HG03558 (cell line): ENCODE measurements around the gene GMEB2.
"Not testable (repeated sequence)": the region's sequence is repeated elsewhere in the genome, so short reads cannot be mapped to it uniquely, and the experiment has no call there.

Experiments
- ATAC-seq: cut with Tn5 transposase; IDR thresholded peaks from one replicate; pipeline ENCODE4 v1.9.1; 2021; ENCODE audit warnings: moderate number of reproducible peaks; ENCODE audit not compliant: unreplicated experiment; ENCODE audit errors: extremely low read depth

The GMEB2 gene

DNA sequence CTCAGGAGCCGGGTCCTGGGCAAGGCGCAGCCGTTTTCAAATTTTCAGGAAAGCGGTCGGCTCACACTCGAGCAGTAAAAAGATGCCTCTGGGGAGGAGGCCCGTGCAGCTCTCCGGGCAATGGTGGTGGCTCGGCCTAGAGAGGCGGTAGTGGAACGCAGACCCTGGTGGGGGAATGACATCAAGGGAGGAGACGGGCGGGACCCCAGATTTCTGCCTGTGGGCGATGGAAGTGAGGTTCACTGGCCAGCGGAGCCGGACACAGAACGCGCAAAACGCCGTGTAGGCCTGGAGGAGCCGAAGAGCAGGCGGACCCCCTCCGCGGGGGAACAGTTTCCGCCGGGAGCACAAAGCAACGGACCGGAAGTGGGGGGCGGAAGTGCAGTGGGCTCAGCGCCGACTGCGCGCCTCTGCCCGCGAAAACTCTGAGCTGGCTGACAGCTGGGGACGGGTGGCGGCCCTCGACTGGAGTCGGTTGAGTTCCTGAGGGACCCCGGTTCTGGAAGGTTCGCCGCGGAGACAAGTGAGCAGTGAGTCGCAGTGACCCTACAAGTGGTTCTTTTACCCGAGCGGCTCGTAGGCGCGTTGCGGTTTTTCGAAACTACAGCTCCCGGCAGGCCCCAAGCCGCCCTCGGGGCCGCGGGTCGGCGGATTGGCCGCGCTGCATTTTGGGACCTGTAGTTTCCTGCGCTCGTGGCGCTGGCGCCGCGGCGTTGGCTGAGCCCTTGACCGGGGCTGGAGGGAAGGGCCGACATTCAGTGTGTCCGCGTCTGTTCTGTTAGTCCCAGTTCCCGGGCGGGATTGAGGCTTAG is 31.2 kb upstream of the GMEB2 start, which contains the start of gene RTEL1:
Gene RTEL1 (plus strand): TSS at position 376 of the 812 bp plus-strand sequence. CDS start 1,091 bp downstream, outside the sequence.
- ATAC-seq: peak; percentile 78

DNA sequence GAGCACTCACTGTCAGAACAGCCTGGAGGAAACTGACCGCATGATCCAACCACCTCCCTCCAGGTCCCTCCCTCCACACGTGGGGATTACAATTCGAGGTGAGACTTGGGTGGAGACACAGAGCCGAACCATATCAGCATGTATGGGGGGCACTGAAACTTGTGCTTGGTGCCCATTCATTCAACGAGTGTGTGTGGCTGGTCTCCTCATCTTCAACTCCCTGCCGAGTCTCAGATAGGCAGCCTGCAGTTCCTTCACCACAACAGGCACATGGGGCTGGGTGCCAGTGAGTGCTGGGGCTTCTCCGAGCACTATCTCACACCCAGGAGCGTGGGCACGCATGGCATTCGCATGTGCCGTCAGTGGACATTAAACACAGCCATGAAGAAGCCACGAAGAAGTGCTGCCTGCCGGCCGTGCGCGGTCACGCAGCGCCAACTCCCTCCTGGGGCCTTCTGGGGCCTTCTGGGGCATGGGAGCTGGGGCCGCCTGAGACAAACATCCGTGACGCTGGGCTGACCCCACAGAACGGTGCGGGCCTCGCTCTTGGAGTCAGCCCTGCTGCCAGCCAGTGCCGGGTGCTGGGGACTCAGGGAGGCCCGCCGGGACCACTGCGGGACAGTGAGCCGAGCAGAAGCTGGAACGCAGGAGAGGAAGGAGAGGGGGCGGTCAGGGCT is 30.5 kb upstream of the GMEB2 start:
- ATAC-seq: no peak

DNA sequence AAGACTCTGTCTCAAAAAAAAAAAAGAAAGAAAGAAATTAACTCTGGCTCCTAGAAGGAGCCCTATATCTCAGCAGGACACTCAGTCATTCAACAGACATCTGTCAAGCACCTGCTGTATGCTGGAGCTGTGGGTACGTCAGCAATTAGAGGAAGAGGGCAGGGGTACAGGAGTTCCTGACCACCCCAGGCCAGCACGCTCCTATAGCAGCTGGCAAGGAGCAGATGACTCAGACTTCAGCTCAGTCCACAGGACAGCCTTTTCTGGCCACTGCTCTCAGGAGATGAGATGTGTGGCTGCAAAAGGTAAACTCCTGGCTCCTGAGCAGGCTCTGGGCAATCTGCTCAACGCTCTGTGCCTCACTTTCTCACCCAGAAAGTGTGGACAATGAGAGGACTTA is 29.6 kb upstream of the GMEB2 start:
- no peak for ATAC-seq

DNA sequence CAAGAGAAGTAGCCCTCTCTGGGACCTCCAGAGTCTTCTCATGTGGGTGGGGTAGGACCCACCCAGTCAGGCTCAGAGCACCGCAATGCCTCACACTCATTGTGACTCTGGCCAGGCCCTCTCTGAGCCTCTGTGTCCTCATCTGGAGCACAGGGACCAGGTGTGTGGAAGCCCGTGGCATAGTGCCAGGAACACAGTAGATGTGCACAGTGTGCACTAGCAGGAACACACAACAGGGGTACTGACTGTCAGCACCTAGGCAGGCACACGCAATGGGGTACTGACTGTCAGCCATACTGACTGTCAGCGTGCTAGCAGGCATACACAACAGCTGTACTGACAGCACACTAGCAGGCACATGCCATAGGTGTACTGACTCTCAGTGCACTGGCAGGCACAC is 28.3 kb upstream of the GMEB2 start:
- no peak for ATAC-seq

DNA sequence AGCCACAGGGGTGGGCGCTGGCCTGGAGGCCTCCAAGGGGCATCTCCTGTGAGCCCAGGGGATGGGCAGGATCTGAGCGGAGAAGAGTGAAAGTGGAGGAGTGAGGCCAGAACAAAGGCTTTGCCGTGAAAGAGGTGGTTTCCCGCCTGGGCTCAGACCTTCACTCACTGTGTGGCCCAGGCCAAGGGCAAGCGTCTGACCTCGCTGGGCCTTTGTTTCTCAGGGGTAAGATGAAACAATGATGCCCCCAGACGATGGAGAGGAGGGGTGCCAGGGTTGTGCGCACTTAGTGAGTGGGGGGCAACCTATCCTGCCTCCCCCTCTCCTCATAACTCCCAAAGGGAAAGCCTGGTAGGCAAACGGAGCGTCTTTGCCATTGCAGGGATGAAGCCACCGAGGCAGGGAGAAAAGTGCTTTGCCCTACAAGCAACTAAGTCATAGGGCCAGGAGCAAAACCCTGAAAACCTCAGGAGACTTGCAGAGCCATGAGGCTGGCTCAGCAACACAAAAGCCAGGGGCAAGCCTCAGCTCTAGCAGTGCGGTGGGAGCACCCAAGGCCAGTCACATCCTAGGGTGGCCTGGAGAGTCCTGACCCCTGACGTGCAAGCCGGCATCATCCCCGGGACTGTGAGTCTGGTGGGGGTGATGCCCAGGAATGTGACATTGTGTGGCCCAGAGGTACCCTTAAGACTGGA is 27.2 kb upstream of the GMEB2 start:
- ATAC-seq: no peak

- ATAC-seq: no peak
Measured at GRCh38 chr20:63653041-63653973, 26.4 kb upstream of the GMEB2 start, which contains the start of gene STMN3. TSS of gene STMN3 (minus strand) at chr20:63653424. CDS start at chr20:63653345, 79 bp downstream.

- ATAC-seq: no peak
Measured at GRCh38 chr20:63652192-63652980, 25.5 kb upstream of the GMEB2 start.

GRCh38 chr20:63651942-63652191 is 25.0 kb upstream of the GMEB2 start:
- no peak for ATAC-seq

GRCh38 chr20:63650486-63650885 is 23.6 kb upstream of the GMEB2 start:
- not testable (repeated sequence) for ATAC-seq

DNA sequence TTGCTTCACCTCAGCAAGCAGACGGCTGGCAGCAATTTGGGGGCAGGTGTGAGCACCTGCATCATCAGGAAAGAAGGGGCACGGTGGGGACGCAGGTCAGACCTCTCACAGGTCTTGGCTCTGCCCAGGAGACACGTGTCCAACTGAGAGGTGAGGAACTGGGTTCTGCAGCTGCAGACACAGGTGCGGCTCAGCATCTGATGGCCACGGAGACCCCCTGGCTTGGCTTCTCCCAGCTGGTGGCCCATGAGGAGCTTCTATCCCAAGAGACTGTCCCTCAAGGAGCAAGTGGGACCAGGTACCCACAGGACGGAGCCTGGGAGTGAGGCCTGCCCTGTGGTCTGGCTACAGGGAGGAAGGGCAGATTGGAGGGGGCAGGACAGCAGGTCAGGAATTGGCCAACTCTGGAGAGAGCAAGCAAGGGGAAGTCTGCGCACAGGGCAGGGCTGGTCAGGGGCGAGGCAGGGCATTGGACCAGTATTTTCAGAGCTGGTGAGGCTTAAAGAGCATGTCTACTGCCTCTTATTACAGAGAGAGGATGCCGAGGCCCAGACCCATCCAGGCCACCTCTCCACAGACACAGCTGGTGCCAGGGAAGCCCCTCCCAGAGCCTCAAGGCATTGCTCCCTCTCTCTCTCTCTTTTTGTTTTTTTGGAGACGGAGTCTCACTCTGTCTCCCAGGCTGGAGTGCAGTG is 22.1 kb upstream of the GMEB2 start:
- no peak for ATAC-seq

DNA sequence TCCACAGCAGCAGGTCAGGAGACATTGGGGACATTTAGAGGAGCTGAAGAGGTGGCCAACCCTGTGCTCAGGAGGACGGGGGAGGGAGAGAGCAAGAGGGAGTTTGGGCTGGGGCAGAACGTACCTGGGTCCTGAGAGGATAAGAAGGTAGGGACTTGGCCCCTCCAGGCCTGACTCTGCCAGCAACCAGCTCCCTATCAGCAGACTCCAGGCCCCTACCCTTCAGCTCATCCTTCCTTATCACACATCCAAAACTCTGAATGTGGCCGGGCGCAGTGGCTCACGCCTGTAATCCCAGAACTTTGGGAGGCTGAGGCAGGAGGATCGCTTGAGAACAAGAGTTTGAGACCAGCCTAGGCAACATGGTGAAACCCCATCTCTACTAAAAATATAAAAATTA is 21.3 kb upstream of the GMEB2 start:
- ATAC-seq: no peak

- ATAC-seq: no peak
Measured at GRCh38 chr20:63645218-63645617, 18.3 kb upstream of the GMEB2 start.

DNA sequence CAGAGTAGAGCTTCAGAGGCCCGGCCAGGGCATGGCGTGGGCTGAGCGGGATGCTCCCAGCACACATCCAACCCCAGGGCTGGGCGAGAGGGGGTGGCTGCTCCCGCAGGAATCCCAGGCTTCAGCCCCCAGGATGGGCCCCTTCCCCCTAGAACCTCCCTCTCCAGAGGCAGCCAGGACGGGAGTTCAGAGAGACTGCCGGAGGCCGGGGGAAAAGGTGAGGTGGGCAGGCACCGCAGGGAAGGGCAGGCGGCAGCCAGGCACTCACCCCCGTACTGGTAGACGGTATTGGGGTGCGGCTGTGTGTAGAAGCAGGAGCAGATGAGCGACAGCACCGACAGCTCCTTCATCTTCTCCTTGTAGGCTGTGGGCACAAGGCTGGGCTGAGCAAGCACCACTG is 17.0 kb upstream of the GMEB2 start:
- no peak for ATAC-seq

GRCh38 chr20:63643499-63643898 is 16.6 kb upstream of the GMEB2 start:
- ATAC-seq: no peak

- ATAC-seq: no peak
Measured at GRCh38 chr20:63642527-63643247, 15.8 kb upstream of the GMEB2 start.

GRCh38 chr20:63641792-63642523 is 15.1 kb upstream of the GMEB2 start:
- no peak for ATAC-seq

- no peak for ATAC-seq
Measured at GRCh38 chr20:63641146-63641791, 14.4 kb upstream of the GMEB2 start.
